Omental fat pad (tissue), 4 donors: ENCODE data around the gene SMC4. TPM values are rescaled to one million over a fixed set of nuclear protein-coding genes. Genes with fewer than 3 reads are reported as not detected.
A peak's percentile ranks its signal among the peaks of the same experiment; 100 is the strongest.

Source experiments
- ATAC-seq: fragments of 150-250 bp; one replicate; pipeline ENCODE4 v1.9.1; 2016; ENCODE audit warnings: mild to moderate bottlenecking, moderate library complexity; ENCODE audit not compliant: low FRiP score
- DNase-seq: peaks from one replicate; pipeline ENCODE4 v3.0.0-alpha.2; 2019; ENCODE audit warnings: low spot score
- total RNA-seq, 4 donors: library from RNA; depleted of rRNA; stranded (reverse); fragments of >200 nt; gene quantifications; one replicate each; pipeline ENCODE4 v1.1.0, GENCODE V29; 2016
- TF ChIP-seq, protein P1 (sequence below), 3 donors: fragments of 450-650 bp; IDR thresholded peaks; one replicate each; pipeline ENCODE4 v1.5.1; 2016 to 2017; ENCODE audit warnings: antibody characterized with exemption in 3 of 3, mild to moderate bottlenecking in 3 of 3, moderate library complexity in 2 of 3

The SMC4 gene
- total RNA-seq, 4 donors from 2014 or later, result 12.7 to 33.1 (median 16.7) TPM

DNA sequence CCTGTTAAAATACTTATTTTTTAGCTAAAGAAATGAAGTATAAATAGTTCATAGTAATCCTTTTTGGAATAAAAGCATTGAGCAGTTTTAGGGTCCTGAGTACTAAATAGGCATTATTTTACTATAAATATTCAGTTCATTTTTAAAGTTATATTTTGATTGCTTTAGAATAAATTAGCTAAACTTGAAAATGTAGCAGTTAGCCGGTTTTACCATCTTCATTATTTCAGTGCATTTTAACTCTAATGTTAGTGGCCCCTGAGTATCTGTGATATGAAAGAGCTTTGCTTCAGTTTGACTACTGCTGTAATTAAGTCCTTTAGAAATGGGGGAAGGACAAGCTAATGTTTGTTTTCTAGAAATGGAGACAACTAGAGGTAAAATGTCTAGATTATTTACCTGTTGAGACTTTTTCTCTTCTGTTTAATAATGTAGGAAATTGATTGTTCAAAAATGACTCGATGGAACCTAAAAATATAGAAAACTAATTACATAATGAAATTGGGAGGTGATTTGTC lies 3.6 kb downstream of the SMC4 start:
- DNase-seq (no peak), ATAC-seq (no peak)
- TF ChIP-seq, protein P1, sequence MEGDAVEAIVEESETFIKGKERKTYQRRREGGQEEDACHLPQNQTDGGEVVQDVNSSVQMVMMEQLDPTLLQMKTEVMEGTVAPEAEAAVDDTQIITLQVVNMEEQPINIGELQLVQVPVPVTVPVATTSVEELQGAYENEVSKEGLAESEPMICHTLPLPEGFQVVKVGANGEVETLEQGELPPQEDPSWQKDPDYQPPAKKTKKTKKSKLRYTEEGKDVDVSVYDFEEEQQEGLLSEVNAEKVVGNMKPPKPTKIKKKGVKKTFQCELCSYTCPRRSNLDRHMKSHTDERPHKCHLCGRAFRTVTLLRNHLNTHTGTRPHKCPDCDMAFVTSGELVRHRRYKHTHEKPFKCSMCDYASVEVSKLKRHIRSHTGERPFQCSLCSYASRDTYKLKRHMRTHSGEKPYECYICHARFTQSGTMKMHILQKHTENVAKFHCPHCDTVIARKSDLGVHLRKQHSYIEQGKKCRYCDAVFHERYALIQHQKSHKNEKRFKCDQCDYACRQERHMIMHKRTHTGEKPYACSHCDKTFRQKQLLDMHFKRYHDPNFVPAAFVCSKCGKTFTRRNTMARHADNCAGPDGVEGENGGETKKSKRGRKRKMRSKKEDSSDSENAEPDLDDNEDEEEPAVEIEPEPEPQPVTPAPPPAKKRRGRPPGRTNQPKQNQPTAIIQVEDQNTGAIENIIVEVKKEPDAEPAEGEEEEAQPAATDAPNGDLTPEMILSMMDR (IDR thresholded peaks at IDR 0.05), result no peak

DNA sequence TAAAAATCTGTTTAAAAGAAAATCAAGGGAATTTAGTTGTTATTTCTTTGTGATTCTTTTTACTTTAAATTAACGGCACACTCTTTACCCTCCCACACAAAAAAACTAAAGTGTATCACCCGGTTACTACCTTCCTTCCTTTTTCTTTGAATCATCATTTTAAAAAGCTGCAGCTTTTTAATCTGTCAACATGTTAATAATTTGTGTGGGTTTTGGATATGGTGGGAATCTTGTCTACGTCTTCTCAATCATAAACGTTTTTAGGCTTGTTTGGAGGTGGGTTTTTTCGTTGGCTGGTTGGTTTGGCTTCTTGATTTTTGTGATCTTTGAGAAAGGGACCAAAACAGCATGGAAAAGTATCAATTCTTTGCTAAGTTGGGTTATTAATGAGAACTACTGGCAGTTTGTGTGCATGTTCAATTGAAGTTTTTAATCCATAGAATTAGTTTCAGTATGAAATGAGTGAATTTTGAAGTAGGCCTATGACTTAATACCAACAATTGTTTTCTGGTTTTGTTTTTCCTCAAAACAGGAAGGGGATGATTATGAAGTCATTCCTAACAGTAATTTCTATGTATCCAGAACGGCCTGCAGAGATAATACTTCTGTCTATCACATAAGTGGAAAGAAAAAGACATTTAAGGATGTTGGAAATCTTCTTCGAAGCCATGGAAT lies 4.5 kb downstream of the SMC4 start:
- ATAC-seq (no peak), DNase-seq (no peak)

DNA sequence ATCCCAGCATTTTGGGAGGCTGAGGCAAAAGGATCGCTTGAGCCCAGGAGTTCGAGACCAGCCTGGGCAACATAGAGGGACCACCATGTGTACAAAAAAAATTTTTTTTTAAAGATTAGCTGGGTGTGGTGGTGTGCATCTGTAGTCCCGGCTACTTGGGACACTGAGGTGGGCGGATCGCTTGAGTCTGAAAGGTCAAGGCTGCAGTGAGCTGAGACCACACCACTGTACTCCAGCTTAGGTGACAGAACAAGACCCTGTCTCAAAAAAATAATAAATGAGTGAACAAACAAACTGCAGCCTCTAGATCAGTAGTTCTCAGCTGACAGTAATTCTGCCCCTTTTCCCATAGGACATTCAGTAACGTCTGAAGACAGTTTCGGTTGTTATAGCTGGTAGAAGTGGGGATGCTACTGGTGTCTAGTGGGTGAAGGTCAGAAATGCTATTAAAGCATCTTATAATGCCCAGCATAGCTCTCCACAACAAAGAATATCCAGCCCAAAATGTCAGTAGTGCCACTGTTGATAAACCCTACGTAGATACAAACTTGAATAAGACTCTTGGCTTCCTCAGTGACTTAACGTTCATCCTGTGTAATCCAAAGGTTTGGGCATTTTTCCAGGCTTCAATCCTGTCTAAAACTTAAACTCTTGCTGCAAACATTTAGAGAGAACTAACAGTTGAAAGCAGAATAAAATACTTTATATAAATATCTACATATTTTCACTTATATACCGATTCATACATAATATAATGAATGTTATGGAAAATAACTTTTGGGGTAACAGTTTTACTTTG lies 10.6 kb downstream of the SMC4 start:
- ATAC-seq, result no peak
- no peak for DNase-seq
- TF ChIP-seq, protein P1 (IDR thresholded peaks at IDR 0.05), result no peak

More for the DNA sequence above, 4.5 kb downstream of the SMC4 start:
- TF ChIP-seq, protein P1 (IDR thresholded peaks at IDR 0.05), result no peak

DNA sequence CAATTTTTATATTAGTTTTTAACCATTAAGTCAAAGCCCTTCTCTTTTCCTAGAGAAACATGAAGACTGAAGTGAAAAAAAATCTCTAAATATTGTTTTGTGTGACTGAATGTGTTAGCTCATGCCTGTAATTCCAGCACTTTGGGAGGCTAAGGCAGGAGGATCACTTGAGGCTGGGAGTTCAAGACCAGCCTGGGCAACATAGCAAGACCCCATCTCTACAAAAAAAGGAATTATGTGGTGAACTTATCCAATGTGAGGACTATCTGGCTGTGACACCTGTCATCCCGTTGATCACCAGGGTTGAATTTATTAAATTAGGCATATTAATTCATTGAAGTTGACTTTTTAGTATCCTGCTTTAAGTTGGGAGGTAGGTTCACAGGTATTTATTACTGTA lies 13.0 kb downstream of the SMC4 start:
- TF ChIP-seq, protein P1 (IDR thresholded peaks at IDR 0.05), result no peak
- DNase-seq (no peak), ATAC-seq (no peak)

DNA sequence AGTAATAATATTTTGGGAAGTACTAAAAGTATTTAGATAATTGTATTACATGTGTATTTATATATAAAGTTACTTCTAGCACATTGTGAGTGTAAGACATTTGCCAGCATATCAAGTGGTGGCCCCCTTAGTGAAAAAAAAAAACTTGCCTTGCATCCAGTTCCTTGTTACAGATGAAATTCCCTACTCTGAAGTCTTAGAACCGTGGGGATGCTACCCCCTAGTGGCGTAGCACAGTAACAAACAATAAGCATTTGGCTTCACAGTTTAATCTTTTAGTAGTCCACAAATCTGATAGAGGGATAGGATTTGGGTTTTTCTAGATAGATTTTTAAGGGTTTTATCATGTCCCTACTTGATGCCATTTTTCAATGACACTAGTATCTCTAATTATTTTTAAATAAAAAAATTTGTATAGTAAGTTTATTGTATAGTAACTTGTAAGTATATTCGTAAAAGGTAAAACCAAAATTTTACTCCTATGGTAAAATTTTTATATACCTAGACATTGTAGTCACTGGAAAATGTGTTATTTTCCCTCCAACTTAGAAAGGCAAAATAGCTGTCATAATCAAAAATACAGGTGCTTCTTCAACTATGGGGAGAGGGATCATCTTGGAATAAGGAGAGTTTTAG lies 14.3 kb downstream of the SMC4 start:
- DNase-seq (no peak), ATAC-seq (no peak)
- TF ChIP-seq, protein P1 (IDR thresholded peaks at IDR 0.05), result peak in 2 of 3 donors; percentile 13 to 50

DNA sequence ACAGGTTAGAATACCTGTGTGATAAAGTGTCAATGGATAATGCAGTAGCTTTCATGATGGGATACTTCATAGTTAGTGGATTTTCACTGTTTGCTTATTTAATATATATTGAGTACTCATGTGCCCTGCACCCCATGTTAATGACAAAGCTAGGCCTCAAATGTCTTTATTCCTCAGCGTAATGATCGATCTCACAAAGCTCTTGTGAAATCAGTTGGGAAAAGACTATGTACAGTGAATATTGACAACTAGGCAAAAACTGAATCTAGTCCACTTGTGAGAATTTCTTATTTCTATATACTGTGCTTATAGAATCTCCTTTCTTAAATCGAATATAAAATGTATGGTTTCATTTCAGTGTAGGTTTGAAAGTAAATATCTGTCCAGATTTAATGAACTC lies 17.9 kb downstream of the SMC4 start:
- ATAC-seq (no peak), DNase-seq (no peak)
- TF ChIP-seq, protein P1 (IDR thresholded peaks at IDR 0.05), result no peak
